ENCODE results near the gene TALDO1.

DNA sequence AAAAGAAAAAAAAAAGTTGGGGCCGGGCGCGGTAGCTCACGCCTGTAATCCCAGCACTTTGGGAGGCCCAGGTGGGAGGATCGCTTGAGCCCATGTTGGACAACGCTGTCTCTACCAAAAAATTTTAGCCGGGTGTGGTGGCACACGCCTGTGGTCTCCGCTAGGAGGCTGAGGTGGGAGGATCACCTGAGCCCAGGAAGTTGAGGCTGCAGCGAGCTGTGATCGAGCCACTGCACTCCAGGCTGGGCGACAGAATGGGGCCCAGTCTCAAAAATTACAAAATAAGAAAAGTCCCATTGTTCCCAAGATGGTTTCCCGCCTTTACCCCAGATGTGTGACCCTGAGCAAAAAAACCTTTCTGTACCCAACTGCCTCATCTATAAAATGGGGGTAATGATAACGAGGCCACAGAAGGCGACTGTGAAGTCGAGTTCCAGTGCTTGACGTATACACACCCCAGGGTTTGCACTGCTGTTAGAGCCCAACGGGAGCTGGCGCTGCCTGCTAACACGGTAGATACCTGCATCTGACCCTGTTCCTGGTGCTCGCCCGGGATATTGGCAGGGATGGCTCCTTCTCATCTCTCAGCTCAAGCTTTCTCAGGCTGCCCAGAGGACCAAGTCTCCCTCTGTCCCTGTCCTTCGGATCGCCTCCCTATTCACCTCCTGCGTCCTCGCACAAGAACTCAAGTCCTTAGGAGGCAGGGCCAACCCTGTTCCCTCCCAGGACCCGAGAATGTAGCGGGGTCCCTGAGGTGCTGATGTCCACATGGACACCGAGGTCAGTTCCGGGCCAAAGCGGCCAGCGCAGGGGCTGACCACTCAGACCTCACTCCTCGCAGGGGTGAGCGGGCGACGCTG is 61.4 kb downstream of the TALDO1 start:
- TF ChIP-seq, protein P1, sequence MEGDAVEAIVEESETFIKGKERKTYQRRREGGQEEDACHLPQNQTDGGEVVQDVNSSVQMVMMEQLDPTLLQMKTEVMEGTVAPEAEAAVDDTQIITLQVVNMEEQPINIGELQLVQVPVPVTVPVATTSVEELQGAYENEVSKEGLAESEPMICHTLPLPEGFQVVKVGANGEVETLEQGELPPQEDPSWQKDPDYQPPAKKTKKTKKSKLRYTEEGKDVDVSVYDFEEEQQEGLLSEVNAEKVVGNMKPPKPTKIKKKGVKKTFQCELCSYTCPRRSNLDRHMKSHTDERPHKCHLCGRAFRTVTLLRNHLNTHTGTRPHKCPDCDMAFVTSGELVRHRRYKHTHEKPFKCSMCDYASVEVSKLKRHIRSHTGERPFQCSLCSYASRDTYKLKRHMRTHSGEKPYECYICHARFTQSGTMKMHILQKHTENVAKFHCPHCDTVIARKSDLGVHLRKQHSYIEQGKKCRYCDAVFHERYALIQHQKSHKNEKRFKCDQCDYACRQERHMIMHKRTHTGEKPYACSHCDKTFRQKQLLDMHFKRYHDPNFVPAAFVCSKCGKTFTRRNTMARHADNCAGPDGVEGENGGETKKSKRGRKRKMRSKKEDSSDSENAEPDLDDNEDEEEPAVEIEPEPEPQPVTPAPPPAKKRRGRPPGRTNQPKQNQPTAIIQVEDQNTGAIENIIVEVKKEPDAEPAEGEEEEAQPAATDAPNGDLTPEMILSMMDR (IDR thresholded peaks at IDR 0.05): no peak
- TF ChIP-seq POLR2A (IDR thresholded peaks at IDR 0.05): no peak

Measured in testis (tissue), 2 donors.